IMR-90 (cell line): Measurements from ENCODE around the gene SERPINC1. TPM values are rescaled to one million over a fixed set of nuclear protein-coding genes. Genes with fewer than 3 reads are reported as not detected.

Source experiments
- ATAC-seq: fragments of 200-7000 bp; cut with Tn5 transposase; 2 replicates; pipeline ENCODE4 v1.9.1; 2020; ENCODE audit warnings: low read depth, mild to moderate bottlenecking, moderate library complexity
- BruUV-seq: library from RNA; stranded (reverse); fragments of 400-500 nt; replicated peaks from 2 replicates; lab custom pipeline; 2021; lab: Mats Ljungman, UMichigan
- CTCF ChIA-PET: fragments of 300-600 bp; formaldehyde crosslinking; extraction: SDS; loops from one replicate; lab custom pipeline; 2021; ENCODE audit warnings: antibody characterized with exemption; lab: Yijun Ruan, JAX
- POLR2A ChIA-PET: fragments of 300-600 bp; sonication (Branson Sonifier 250); formaldehyde crosslinking; loops from one replicate; lab custom pipeline; 2022; ENCODE audit warnings: antibody characterized with exemption; ENCODE audit not compliant: unreplicated experiment; lab: Charles Lee
- DNase-seq: peaks from one replicate; pipeline ENCODE4 v3.0.0; 2013
- H2AFZ ChIP-seq: replicated peaks from 2 replicates; pipeline ENCODE3; 2013; ENCODE audit warnings: low read length, mild to moderate bottlenecking; ENCODE audit not compliant: poor library complexity
- H2AK5ac ChIP-seq: 2 replicates; pipeline ENCODE4 v1.6.1; 2013; ENCODE audit warnings: low read depth, low read length, inconsistent platforms
- H2AK9ac ChIP-seq: replicated peaks from 2 replicates; pipeline ENCODE3; 2013; ENCODE audit warnings: mild to moderate bottlenecking, low read depth, low read length, moderate library complexity; ENCODE audit not compliant: poor library complexity
- H2BK120ac ChIP-seq: 2 replicates; pipeline ENCODE4 v1.6.1; 2013; ENCODE audit warnings: low read depth, low read length, inconsistent platforms
- H2BK15ac ChIP-seq: 3 replicates; pipeline ENCODE4 v1.6.1; 2013; ENCODE audit warnings: low read depth, low read length, inconsistent platforms
- H2BK20ac ChIP-seq: 2 replicates; pipeline ENCODE4 v1.6.1; 2013; ENCODE audit warnings: low read depth, mild to moderate bottlenecking, inconsistent platforms, low read length, moderate library complexity
- H2BK5ac ChIP-seq: 2 replicates; pipeline ENCODE4 v1.6.1; 2013; ENCODE audit warnings: mild to moderate bottlenecking, low read depth, low read length, inconsistent platforms; ENCODE audit not compliant: poor library complexity, severe bottlenecking
- H3K14ac ChIP-seq: replicated peaks from 2 replicates; pipeline ENCODE4 v1.6.1; 2013; ENCODE audit warnings: low read depth, low read length, inconsistent platforms
- H3K18ac ChIP-seq: 2 replicates; pipeline ENCODE4 v1.6.1; 2013; ENCODE audit warnings: low read depth, low read length, control low read depth
- H3K23ac ChIP-seq: 2 replicates; pipeline ENCODE4 v1.6.1; 2013; ENCODE audit warnings: low read depth, low read length, inconsistent platforms
- H3K27ac ChIP-seq: 2 replicates; pipeline ENCODE4 v1.5.1; 2013; ENCODE audit warnings: mild to moderate bottlenecking, control low read depth, low read length; ENCODE audit not compliant: insufficient read depth
- H3K27me3 ChIP-seq: 2 replicates; pipeline ENCODE4 v1.6.1; 2013; ENCODE audit warnings: low read length; ENCODE audit not compliant: control insufficient read depth, insufficient read depth
- H3K36me3 ChIP-seq: 2 replicates; pipeline ENCODE4 v1.6.1; 2013; ENCODE audit warnings: low read length, mixed read lengths; ENCODE audit not compliant: control insufficient read depth, insufficient read depth
- H3K4ac ChIP-seq: 2 replicates; pipeline ENCODE4 v1.6.1; 2013; ENCODE audit warnings: low read depth, low read length, inconsistent platforms
- H3K4me1 ChIP-seq: 2 replicates; pipeline ENCODE4 v1.6.1; 2013; ENCODE audit warnings: low read length, mixed read lengths; ENCODE audit not compliant: control insufficient read depth, insufficient read depth
- H3K4me2 ChIP-seq: 2 replicates; pipeline ENCODE4 v1.6.1; 2013; ENCODE audit warnings: low read depth, mild to moderate bottlenecking, control low read depth, low read length, moderate library complexity
- H3K4me3 ChIP-seq: 2 replicates; pipeline ENCODE4 v1.5.1; 2013; ENCODE audit warnings: low read depth, mild to moderate bottlenecking, control low read depth, low read length, moderate library complexity; ENCODE audit not compliant: insufficient read depth
- H3K56ac ChIP-seq: 2 replicates; pipeline ENCODE4 v1.6.1; 2013; ENCODE audit warnings: low read length, inconsistent platforms; ENCODE audit not compliant: insufficient read depth; ENCODE audit errors: extremely low read depth
- H3K79me1 ChIP-seq, 2 experiments: 2 replicates each; pipeline ENCODE4 v1.6.1; 2013; ENCODE audit warnings: low read length in 2 of 2, inconsistent platforms in 1 of 2, low read depth in 1 of 2
- H3K9ac ChIP-seq: 2 replicates; pipeline ENCODE4 v1.6.1; 2013; ENCODE audit warnings: low read depth, low read length, control low read depth
- H3K9me1 ChIP-seq: 2 replicates; pipeline ENCODE4 v1.6.1; 2013; ENCODE audit warnings: low read length, inconsistent platforms; ENCODE audit not compliant: insufficient read depth
- H3K9me3 ChIP-seq: 2 replicates; pipeline ENCODE4 v1.6.1; 2013; ENCODE audit warnings: low read length; ENCODE audit not compliant: control insufficient read depth, insufficient read depth
- H4K20me1 ChIP-seq: 2 replicates; pipeline ENCODE4 v1.6.1; 2013; ENCODE audit warnings: low read length, inconsistent platforms; ENCODE audit not compliant: insufficient read depth
- H4K5ac ChIP-seq: 2 replicates; pipeline ENCODE4 v1.6.1; 2013; ENCODE audit warnings: mild to moderate bottlenecking, low read depth, low read length, control low read depth
- H4K8ac ChIP-seq, 2 experiments: 2 replicates each; pipeline ENCODE4 v1.6.1; 2013; ENCODE audit warnings: low read depth in 2 of 2, low read length in 2 of 2, control low read depth in 1 of 2, inconsistent platforms in 1 of 2
- H4K91ac ChIP-seq: 2 replicates; pipeline ENCODE4 v1.6.1; 2013; ENCODE audit warnings: low read depth, low read length, inconsistent platforms; ENCODE audit not compliant: insufficient read depth
- ELK1 ChIP-seq: fragments of 150-350 bp; IDR thresholded peaks from 2 replicates; pipeline ENCODE4 v1.6.1; 2016; ENCODE audit warnings: low read depth, mild to moderate bottlenecking, low read length, moderate library complexity, borderline replicate concordance
- MAFK ChIP-seq: IDR thresholded peaks from 2 replicates; pipeline ENCODE4 v1.6.1; 2012; ENCODE audit warnings: low read depth, low read length, improper control_type of control experiment
- MXI1 ChIP-seq: IDR thresholded peaks from 2 replicates; pipeline ENCODE4 v1.6.1; 2012; ENCODE audit warnings: low read depth, mild to moderate bottlenecking, low read length, moderate library complexity, borderline replicate concordance
- NFE2L2 ChIP-seq: fragments of 150-350 bp; IDR thresholded peaks from 2 replicates; pipeline ENCODE4 v1.6.1; 2016; ENCODE audit warnings: low read depth, mild to moderate bottlenecking, low read length
- RCOR1 ChIP-seq: IDR thresholded peaks from 2 replicates; pipeline ENCODE4 v1.6.1; 2012; ENCODE audit warnings: mild to moderate bottlenecking, low read length, improper control_type of control experiment; ENCODE audit not compliant: insufficient replicate concordance
- SMC3 ChIP-seq: fragments of 150-350 bp; IDR thresholded peaks from 2 replicates; pipeline ENCODE4 v1.6.1; 2016; ENCODE audit warnings: low read depth, mild to moderate bottlenecking, antibody characterized with exemption, low read length, moderate library complexity
- USF2 ChIP-seq: fragments of 150-350 bp; IDR thresholded peaks from 2 replicates; pipeline ENCODE4 v1.6.1; 2017; ENCODE audit warnings: mild to moderate bottlenecking, antibody characterized with exemption, low read length, low read depth
- WGBS, 2 experiments: methylation state at CpG; one replicate each; pipeline versions ENCODE4 v1.1.5 to v1.1.7; 2013; ENCODE audit warnings: missing lambda C conversion rate in 2 of 2; ENCODE audit not compliant: insufficient read length in 1 of 2; ENCODE audit errors: extremely low coverage in 2 of 2; 5-methylcytosine and 5-hydroxymethylcytosine counted together
- dilution Hi-C: fragments of 300-500 bp; cut with HindIII; formaldehyde crosslinking; loops from one replicate; pipeline ENCODE4 v1.14.3; 2018; ENCODE audit warnings: low sequenced_read_pairs; ENCODE audit not compliant: unreplicated experiment
- in situ Hi-C: fragments of 300-500 bp; cut with MboI; formaldehyde crosslinking; loops from 3 replicates; pipeline ENCODE4 v1.14.3; 2019; ENCODE audit warnings: low sequenced_read_pairs, inconsistent platforms, mixed read lengths
- intact Hi-C: fragments of 100-400 bp; cut with micrococcal nuclease; formaldehyde crosslinking; loops from 2 replicates; pipeline ENCODE4 v1.10.0; 2022
- polyA plus RNA-seq, 3 experiments: library from polyadenylated mRNA; depleted of rRNA; stranded (reverse); fragments of >200 nt; gene quantifications; 2 replicates each; pipeline ENCODE4 v1.2.3, GENCODE V29; 2012; ENCODE audit warnings: low replicate concordance in 1 of 3
- total RNA-seq: library from RNA; depleted of rRNA; stranded (reverse); fragments of >200 nt; gene quantifications from 2 replicates; pipeline ENCODE4 v1.2.3, GENCODE V29; 2012

SERPINC1 gene
- total and polyA plus RNA-seq, 2 of the 4 experiments (the other 2 are of a cell fraction): not detected

GRCh38 chr1:173894189-173894588 lies 22.9 kb downstream of the SERPINC1 start:
- Histone ChIP-seq H3K14ac (no peak overlapping the region), H4K91ac (no peak overlapping the region), H3K23ac (no peak overlapping the region), H3K36me3 (peaks cover 2% of the 10 kb centered on the region; the same call in 1 of the 2 replicates), H4K8ac (no peak overlapping the region), H2AFZ (no peak overlapping the region), H4K5ac (no peak overlapping the region), H2BK15ac (no peak overlapping the region), H3K27me3 (no peaks in the 10 kb centered on the region), H3K9ac (no peak overlapping the region), H3K9me3 (no peaks in the 10 kb centered on the region), H3K4me1 (no peaks in the 10 kb centered on the region), H3K4ac (no peak overlapping the region), H3K18ac (no peak overlapping the region), H3K79me1 (peaks cover 0 to 4% of the 10 kb centered on the region in 2 experiments; a peak in 1 of 4 replicates), H3K9me1 (no peaks in the 10 kb centered on the region), H2AK9ac (no peak overlapping the region), H2AK5ac (no peak overlapping the region), H2BK5ac (no peak overlapping the region), H2BK20ac (no peak overlapping the region), H3K4me3 (no peak overlapping the region), H2BK120ac (no peak overlapping the region), H4K20me1 (no peaks in the 10 kb centered on the region), H3K4me2 (no peak overlapping the region), H3K27ac (no peak overlapping the region), H3K56ac (no peak overlapping the region)
- in situ Hi-C loops: no loop called here
- WGBS, 2 experiments: no CpG with 5 or more reads among the region's 3 CpGs
- ChIA-PET CTCF (no interaction called here), POLR2A (no interaction called here)
- DNase-seq (no peak), ATAC-seq (no peak)
- TF ChIP-seq ELK1 (no peak), USF2 (no peak), SMC3 (no peak), RCOR1 (no peak), MXI1 (no peak), MAFK (no peak), NFE2L2 (no peak)
- intact Hi-C loops: no loop called here
- dilution Hi-C loops: no loop called here
- no TSS peak for BruUV-seq
